ENCODE results near the gene RBM17.
"Not testable (repeated sequence)": the region's sequence is repeated elsewhere in the genome, so short reads cannot be mapped to it uniquely, and the experiment has no call there.

Gene RBM17

GRCh38 chr10:6058682-6059475, 30.0 kb upstream of the RBM17 start:
- DNase-seq: no peak

GRCh38 chr10:6059506-6059905, 29.3 kb upstream of the RBM17 start:
- DNase-seq: no peak

GRCh38 chr10:6061056-6061455, 27.8 kb upstream of the RBM17 start:
- DNase-seq: no peak

- DNase-seq: peak; percentile 64 to 75
Observed at GRCh38 chr10:6062101-6062771, 26.6 kb upstream of the RBM17 start, which contains the start of gene IL2RA. IL2RA (minus strand) TSS chr10:6062367; CDS start chr10:6062151, 216 bp downstream.

GRCh38 chr10:6064119-6064518, 24.7 kb upstream of the RBM17 start:
- DNase-seq: no peak

GRCh38 chr10:6064726-6065125, 24.1 kb upstream of the RBM17 start:
- not testable (repeated sequence) for DNase-seq

GRCh38 chr10:6065406-6065805, 23.4 kb upstream of the RBM17 start:
- no peak for DNase-seq

GRCh38 chr10:6065835-6066234, 23.0 kb upstream of the RBM17 start:
- DNase-seq: no peak

- no peak for DNase-seq
Observed at GRCh38 chr10:6067457-6067856, 21.4 kb upstream of the RBM17 start.

- no peak for DNase-seq
Observed at GRCh38 chr10:6068006-6068405, 20.8 kb upstream of the RBM17 start.

GRCh38 chr10:6068422-6068821, 20.4 kb upstream of the RBM17 start:
- no peak for DNase-seq

- no peak for DNase-seq
Observed at GRCh38 chr10:6069081-6069931, 19.5 kb upstream of the RBM17 start.

GRCh38 chr10:6070660-6071059, 18.2 kb upstream of the RBM17 start:
- peak; percentile 63 to 84 for DNase-seq

GRCh38 chr10:6071181-6072175, 17.4 kb upstream of the RBM17 start:
- no peak for DNase-seq

- DNase-seq: no peak
Observed at GRCh38 chr10:6072215-6072934, 16.5 kb upstream of the RBM17 start.

- DNase-seq: no peak
Observed at GRCh38 chr10:6074489-6075301, 14.1 kb upstream of the RBM17 start.

- DNase-seq: no peak
Observed at GRCh38 chr10:6077071-6077675, 11.7 kb upstream of the RBM17 start.

- DNase-seq: no peak
Observed at GRCh38 chr10:6079044-6079443, 9.8 kb upstream of the RBM17 start.

- no peak for DNase-seq
Observed at GRCh38 chr10:6080417-6080973, 8.3 kb upstream of the RBM17 start.
